ENCODE data around the gene PTPRT. TPM values are rescaled to one million over a fixed set of nuclear protein-coding genes. Genes with fewer than 3 reads are reported as not detected.

Gene PTPRT
- total RNA-seq, 1 donor from 2014 or later: not detected

DNA sequence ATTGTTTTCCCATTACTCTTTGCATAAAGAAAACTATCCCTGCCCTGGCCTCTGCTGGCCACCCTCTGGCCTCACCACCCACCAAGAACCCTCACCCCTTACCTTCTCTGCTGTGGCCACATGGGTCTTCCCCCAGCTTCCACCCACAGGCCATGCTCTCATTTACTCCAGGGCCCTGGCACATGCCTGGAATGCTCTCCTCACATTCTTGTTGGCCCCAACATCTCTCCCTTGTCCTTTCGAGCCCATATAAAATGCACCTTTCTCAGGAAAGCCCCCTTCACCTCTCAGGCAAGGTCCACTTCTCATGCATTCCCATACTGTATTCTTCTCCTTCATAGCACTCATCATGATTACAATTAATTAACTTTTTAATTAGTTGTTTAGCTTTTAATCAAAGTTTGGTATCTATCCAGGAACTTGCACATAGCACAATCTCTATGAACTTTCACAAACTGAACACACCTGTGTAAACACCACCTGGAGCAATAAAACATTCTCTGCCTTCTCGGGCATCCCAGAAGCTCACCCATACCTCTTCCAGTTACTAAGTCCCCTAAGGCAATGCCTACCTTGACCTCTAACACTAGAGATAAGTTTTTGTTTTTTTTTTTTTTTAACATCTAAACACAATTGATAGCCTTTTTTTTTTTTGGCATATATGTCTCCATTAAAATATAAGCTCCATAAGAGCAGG lies 617.2 kb downstream of the PTPRT start:
- DNase-seq (ENCODE audit: low read depth): no peak

DNA sequence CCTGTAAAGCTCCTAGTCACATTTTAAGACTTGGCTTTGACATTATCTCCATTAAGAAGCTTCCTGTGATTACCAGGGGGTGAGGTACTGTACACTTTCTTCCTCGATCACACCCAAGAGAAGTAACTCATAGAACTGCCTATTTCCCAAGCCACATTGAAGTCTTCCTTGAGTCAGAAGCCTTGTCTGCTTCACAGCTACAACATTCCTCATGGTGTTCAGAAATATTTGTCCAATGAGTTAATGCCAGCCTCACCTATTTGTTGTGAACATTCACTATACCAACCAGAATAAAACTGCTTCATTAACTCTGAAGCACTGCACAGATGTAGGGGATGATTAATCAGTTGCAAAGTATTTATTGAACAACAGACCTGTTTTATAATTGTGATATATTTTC lies 622.3 kb downstream of the PTPRT start:
- DNase-seq (ENCODE audit: low read depth): no peak

DNA sequence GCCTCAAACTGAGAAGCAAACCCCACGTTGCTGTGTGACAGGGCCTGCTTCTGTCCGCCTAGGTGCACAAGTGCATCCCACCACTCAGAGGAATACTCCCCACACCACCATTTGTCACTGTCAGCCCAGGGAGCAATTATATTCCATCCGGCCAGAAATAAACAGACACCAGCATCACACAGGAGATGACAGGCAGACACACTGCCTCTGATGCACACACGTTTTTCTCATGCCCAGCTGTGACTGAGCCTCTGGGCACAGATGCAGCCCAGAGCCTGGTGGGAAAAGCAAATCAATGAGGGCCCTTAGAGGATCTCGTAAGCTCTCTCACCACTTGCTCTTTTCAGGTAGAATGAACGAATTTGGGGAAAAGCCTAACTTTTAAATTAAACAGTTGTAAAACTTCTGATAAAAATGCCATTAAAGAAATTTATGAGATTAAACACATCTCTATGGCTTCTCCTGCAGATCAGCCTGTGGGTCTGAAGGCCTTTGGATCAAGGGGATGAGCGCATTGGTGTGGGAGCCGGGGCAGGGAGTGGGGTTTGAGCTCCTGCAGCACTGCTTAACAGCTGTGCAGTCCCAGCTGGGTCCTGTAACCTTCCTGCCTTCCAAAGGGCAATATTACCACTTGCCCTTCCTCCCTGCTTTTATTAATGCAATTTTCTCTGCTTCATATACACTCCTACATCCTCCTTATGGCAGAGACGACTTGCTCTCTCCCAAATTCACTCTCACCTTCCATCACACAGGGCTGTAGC lies 624.3 kb downstream of the PTPRT start:
- no peak for DNase-seq (ENCODE audit: low read depth)

DNA sequence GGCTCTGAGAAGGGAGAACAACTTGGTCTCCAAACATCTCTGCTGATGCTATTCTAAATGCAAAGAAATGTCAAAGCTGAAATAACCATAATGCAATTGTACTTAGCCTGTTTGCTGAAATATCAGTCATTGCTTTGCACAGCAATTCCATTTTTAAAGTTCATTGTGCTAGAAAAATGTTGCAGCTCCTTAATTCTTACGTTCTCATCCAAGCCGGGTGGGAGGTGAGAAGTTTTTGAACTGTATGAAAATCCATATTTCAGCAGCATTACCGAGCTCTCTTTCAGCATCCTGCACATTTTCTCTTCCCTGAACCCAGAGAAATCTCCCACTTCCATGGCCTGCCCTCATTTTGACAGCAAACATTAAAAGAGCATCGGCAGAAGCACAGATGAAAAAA lies 630.0 kb downstream of the PTPRT start:
- no peak for DNase-seq (ENCODE audit: low read depth)

DNA sequence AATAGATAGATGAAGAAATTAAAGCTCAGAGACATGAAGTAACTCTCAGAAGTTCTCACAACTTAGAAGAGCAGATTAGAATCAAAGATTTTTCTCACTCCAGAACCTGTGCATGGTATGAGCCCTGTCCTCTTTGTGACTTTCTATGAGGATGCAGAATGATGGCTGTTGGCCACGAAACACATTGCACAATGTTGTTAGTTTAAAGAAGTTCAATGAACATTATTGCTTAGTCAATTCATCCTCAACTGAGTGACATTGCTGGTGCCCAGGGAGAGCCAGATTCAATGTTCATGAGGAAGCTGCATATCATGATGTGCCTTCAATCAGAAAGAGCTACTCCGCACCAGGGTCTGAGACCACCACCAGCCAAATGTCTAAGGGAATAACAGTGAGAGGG lies 633.1 kb downstream of the PTPRT start:
- DNase-seq (ENCODE audit: low read depth): no peak

DNA sequence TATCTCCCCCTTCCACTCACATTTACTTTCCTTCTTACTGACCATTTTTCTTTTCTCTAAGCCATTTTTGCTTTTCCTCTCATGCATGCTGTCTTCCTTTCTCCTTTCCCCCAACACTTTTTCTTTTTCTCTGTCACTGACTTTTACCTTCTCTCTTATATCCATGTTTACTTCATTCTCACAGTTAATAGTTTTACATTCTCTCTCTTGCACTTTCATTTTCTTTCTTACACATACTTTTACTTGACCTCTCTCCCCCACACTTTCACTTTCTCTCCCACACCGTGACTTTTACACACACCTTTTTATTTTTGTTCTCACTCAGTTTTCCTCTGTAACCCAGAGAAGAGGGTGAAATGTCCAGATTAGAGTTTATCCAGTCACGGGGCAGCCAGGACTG lies 636.3 kb downstream of the PTPRT start:
- no peak for DNase-seq (ENCODE audit: low read depth)

DNA sequence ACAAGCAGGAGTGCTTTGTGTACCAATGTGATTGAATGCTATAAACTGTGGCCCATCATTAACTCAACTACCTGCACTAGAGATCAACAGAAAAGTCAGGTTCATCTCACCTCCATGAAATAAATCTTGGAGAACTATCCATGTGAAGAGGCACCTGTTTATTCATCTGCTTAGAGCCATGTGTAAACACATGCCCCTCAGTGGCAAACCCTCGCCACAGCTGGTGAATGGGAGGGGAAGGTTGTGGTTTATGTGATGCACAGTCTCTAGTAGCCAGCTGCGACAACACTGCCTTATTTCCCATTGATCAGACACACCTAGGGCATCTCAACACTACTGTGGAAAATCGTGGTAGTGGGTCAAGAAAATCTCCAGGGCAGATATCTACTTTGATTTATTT lies 640.2 kb downstream of the PTPRT start:
- DNase-seq (ENCODE audit: low read depth): no peak

DNA sequence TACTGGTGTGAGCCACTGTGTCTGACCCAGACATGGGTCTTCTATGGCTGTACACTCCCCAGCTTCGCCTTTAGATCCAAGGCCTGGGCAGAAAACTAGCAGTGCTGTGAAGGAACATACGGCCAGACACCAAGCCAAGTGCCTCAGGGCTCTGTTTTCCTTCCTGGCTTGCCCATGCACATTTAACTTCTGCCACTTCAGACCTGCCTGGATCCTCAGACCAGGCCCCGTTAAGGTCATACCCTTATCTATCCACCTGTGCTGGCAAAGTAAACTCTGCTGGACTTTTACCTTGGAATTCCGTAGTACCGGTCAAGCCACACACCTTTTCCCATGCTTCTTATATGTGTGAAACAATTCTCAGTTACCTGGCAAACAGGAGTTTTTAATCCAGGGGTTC lies 644.8 kb downstream of the PTPRT start:
- DNase-seq (ENCODE audit: low read depth): no peak

DNA sequence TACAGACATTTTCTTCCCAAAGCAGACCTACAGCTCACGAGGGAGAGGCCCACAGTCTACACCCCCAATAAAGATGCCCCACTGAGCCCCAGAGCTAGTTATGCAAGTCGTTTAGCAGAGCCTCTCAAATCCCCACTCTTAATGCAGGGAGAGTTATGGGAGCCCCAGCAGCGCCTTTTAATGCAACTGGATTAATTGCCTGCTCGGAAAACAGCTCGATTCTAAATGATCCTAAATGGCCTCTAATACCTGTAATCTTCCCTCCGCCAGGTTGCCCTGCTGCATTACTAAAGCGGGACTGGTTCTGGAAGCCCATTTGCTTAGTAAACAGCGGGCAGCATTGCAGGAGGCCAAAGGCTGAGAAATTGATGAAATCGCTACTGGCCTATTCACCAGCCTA lies 656.9 kb downstream of the PTPRT start:
- no peak for DNase-seq (ENCODE audit: low read depth)

DNA sequence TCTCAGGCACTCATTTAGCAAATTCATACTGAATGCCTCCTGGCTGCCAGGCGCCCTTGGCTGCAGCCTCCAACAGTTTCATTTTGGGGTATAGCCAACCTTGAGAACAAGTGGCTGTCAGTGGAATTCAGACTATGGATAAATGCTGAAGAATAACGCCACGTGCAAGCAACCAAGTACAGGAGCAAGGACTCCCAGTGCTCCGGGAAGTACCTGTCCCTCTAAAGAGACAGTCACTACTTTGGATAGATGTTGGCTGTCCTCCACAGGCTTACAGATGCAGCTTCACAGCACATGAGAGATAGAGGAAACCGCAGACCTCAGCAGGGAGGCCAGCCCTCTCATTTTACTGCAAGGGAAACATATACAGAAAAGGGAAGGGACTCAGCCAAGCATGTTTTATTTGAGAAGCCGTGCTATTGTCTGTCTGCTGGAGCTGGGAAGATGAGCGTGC lies 658.2 kb downstream of the PTPRT start:
- DNase-seq (ENCODE audit: low read depth): no peak

DNA sequence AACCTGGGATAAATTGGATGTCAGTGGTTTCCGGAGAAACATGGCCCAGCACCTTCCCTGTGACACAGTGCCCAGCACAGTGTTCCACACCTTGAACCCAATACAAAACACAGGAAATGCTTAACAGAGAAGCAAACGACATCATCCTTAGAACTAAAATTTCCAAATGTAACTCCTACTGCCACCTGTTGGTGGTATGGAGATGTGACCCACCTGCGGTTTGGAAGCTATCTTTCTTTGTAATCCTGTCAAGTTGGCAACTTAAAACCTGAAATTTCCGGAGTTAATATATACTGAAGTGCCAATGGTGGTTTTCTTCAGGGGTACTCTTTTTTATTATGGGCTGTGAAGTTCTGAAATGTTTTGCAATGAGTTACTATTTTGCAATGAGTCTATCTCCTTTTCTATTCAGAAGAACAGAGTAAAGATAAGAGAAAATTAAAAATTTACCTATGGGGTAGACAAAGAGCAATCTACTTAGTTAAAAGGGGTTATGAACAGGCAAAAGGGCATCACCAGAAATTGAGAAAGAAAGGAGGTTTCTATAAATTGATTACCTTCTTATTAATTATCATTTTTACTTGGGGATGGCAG lies 658.8 kb downstream of the PTPRT start:
- DNase-seq (ENCODE audit: low read depth): no peak

DNA sequence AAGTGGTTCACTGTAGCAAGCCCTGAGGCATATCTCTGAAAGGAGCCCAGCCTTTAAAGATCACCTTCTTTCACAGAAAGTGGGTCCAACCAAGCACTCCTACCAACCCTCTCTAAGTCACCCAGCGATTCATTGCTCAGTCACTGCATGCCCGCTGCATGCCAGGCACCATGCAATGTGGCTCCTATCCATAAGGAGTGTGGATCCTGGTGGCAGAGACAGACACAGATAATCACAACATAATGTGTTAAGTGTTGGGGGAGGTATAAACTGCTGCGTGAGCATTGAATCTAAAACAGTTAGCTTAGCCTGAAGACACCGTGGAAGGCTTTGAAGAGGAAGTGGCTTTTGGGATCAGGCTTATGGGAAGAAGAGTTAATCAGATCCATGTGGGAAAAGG lies 659.5 kb downstream of the PTPRT start:
- no peak for DNase-seq (ENCODE audit: low read depth)

DNA sequence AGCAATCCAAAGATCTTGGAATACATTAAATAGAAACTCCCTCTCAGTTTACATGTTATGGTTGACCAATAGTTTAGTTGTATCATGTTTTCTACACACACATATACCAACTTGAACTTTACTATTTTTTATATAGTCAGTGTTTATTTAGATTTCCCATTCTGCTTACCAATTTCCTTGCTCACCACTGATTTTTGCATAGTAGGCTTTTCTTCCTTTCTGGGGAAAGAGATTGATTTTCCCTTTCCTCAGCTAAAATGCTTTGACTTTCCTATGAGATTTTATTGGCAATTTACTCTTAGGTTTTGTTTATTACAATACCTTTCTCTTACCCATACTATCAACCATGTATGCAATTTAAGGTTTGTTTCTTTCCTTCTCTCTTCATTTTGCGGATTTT lies 665.6 kb downstream of the PTPRT start:
- no peak for DNase-seq (ENCODE audit: low read depth)

DNA sequence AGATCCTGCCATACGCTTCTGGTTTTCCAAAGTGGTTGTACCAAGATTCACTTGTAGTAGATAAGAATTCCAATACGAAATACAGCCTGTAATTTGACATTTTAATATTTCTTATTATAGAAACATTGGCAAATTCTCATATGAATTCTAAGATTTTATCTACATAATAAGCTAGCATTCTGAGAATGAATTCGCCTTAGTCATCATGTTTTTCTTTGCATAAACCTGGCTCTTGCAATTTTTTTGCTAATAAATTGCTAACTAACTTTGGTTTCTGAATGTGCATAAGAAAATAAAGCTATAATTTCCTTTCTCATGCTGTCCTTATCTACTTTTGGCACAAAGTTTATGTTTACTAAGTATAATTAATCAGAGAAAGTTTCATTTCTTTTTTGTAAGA lies 673.0 kb downstream of the PTPRT start:
- DNase-seq (ENCODE audit: low read depth): no peak

DNA sequence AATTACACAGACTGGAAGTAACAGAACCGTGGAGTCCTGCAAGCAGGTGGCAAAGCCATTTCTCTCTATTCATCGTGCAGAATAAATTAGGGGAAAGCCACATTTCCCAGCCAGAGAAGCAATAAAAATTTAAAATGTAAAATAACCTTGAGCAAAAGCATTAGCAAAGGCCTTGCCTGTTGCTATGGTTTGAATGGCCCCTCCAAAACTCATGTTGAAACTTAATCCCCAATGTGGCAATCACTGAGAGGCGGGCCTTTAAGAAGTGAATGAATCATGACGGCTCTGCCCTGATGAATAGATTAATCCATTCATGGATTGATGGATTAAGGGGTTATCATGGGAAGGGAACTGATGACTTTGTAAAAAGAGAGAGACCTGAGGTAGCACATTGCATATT lies 679.0 kb downstream of the PTPRT start:
- no peak for DNase-seq (ENCODE audit: low read depth)

DNA sequence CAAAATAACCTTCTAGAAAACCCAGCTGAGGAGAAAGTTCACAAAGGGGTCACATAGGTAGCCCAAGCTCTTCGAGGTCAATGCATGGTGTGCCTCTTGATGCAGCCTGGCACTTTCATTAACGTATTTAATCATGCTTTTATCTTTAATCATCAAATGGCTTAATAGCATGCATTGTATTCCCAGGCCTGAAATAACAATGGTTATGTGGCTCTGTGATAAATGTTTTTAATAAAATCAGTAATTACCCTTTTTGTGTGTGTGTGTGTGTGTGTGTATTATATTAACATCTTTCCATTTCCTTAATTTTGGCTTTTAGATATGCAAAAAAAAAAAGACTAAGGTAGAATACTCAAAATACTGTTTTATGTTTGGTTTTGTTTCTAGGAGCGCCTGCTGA lies 681.8 kb downstream of the PTPRT start:
- no peak for DNase-seq (ENCODE audit: low read depth)

DNA sequence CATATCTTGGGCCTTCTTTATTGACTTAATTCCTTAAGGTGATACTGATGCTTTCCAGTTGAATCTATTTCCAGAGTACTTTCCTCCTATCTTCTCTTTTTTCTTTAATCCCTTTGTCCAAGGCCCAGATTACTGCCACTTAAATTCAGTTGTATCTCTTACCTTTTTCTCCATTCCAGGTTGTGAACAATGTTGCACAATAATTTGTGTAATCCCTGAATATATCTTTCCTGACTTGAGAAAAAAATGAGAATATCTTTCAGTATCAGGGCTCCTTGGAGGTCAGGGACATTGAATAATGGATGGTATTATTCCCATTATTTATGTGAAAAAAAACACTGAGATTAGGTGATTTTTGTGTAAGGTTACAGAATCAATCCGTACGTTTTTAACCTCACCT lies 683.3 kb downstream of the PTPRT start:
- no peak for DNase-seq (ENCODE audit: low read depth)

DNA sequence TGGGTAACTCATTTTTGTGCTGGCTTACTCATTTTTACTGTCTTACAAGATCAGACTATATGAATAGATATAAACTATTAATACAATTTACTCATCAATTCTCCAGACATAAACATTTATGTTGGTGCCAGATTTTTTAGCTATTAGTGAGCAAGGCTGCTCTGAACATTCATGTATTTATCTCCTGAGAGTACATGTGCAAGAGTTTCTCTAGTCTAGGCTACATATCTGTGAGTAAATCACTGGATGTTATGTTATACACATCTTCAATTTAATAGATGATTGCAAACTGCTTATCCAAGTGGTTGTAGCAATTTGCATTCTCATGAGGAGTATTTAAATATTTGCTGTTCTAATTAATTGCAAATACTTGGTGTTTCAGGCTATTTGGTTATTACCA lies 687.1 kb downstream of the PTPRT start:
- DNase-seq (ENCODE audit: low read depth): no peak

DNA sequence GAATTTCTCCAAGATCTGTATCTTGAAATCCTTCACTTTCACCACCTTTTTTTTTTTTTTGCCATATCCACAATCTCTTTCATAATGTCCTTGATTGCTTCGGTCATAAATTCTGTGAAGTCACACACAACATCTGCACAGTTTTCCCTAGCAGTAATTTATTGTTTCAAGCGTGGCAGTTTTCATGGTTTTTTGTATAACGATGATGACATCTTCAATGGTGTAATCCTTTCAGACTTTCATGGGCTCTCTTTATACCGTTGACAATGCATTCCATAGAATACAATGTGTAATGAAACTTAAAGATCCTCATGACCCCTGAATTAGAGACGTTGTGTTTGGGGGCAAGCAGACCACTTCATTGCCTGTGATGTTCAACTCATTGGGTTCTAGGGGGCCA lies 693.1 kb downstream of the PTPRT start:
- no peak for DNase-seq (ENCODE audit: low read depth)

DNA sequence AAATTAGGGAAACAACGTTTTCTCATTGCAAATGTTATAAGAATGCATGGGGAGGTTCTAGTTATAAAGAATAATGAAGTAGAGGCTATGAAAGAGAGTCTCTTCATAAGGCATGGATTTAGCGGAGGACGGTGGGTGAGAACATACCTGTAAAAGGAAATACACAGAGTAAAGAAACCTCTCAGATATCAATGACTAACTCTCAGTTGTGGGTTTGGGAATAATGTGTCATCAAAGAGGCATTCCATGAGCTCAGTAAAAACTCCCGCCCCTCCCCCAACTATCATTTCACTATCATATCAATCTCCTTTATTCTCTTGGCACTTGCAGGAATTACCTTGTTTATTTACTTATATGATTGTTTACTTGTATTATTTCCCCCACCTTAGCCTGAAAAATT lies 695.4 kb downstream of the PTPRT start:
- no peak for DNase-seq (ENCODE audit: low read depth)

DNA sequence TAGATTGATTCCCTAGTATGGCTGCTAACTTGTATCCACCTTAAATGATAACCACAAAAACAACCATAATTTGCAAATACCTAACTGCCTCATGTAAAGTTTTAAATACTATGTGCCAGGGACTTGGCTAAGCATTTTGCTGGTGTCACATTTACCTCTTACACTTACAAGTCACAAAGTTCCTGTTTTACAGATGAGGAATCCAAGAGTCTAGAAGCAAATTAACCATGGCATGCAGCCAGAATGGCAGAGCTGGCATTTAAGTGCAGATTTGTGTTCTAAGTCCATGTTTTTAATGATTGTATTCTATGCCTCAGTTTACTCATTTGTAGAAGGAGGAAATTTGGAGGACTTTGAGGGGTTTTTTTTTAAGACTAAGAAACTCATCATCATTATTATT lies 696.7 kb downstream of the PTPRT start:
- no peak for DNase-seq (ENCODE audit: low read depth)

DNA sequence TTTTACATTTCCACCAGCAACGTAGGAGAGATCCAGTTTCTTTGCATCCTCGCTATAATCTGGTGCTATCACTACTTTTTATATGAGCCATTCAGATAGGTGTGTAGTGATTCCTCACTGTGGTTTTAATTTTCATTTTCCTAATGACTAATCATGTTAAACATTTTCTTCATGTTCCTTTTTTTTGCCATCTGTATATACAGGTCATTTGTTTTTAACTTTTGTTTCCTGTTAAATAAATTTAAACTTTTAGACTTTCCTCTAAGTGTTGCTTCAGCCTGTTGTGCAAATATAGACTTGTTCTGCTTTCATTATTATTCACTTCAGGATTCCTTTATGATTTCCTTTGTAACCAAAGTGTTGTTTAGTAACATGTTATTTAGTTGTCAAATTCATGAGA lies 697.4 kb downstream of the PTPRT start:
- no peak for DNase-seq (ENCODE audit: low read depth)

DNA sequence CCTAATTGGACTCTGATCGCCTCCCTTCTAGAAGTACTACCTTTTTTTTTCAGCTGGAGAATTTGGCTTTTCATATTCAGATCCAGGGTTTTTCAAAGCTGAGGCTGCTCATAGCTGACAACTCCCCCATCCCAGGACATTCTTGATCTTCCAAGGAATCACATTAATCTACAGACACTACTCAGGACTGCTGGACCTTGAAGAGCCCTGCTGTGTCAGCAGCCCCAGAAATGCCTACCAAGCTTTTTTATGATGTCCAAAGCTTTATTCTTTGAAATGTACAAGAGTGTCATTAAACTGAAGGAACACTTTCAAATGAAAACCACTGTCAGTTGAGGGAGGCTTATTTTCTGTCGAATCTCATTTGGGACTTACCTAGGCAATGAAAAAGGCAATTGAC lies 704.1 kb downstream of the PTPRT start:
- DNase-seq (ENCODE audit: low read depth): no peak
